ENCODE data around the gene PGC. TPM values are rescaled to one million over a fixed set of nuclear protein-coding genes. Genes with fewer than 3 reads are reported as not detected.

The PGC gene
- total RNA-seq, 1 donor from 2014 or later, result not detected

DNA sequence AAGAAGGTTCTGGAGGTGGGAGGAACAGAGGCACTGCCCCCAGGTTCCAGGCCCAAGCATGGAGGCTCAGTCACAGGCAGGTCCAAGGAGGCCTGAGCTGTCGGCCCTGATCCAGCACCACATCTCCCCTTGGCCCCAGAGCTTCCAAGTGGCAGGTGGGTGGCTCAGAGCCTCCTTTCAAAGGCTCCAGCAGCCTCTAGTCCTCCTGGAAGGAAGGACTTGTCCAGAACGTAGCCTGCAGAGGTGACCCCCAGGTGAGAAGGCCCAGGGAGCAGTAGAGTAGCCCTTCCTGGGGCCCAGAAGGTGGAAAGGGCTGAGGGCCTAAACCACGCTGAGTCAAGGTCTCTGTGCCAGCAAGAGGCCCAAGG lies 19.5 kb downstream of the PGC start:
- Mint-ChIP-seq H3K27me3 (ENCODE audit: low read depth) (peaks cover 12% of the 10 kb centered on the region), H3K36me3 (no peaks in the 10 kb centered on the region), H3K9me3 (no peaks in the 10 kb centered on the region), H3K27ac (no peak overlapping the region), H3K4me3 (no peak overlapping the region), H3K4me1 (peaks cover 20% of the 10 kb centered on the region)
- TF ChIP-seq, protein P1, sequence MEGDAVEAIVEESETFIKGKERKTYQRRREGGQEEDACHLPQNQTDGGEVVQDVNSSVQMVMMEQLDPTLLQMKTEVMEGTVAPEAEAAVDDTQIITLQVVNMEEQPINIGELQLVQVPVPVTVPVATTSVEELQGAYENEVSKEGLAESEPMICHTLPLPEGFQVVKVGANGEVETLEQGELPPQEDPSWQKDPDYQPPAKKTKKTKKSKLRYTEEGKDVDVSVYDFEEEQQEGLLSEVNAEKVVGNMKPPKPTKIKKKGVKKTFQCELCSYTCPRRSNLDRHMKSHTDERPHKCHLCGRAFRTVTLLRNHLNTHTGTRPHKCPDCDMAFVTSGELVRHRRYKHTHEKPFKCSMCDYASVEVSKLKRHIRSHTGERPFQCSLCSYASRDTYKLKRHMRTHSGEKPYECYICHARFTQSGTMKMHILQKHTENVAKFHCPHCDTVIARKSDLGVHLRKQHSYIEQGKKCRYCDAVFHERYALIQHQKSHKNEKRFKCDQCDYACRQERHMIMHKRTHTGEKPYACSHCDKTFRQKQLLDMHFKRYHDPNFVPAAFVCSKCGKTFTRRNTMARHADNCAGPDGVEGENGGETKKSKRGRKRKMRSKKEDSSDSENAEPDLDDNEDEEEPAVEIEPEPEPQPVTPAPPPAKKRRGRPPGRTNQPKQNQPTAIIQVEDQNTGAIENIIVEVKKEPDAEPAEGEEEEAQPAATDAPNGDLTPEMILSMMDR (IDR thresholded peaks at IDR 0.05; ENCODE audit: unreplicated experiment), result no peak
- no peak for DNase-seq (ENCODE audit: low spot score in 2 of 2, unreplicated experiment in 2 of 2)

DNA sequence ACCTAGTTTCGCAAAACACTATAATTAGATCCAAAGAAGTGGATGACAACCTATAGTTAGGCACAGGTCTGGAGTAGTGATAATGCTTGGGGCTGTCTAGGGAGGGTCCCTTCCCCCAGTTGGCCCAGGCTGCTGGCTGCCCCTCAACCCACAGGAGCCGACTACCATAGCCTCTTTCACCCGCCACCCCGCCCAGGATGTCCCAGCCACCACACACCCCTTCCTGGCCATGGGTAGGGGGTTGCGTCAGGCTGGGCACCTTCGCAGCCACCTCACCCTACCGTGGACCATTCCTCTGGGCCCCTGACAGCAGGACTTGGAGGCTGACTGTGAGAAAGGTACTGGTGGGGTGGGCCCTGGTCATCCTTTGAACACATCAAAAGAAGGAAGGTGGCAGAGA lies 20.3 kb downstream of the PGC start:
- Mint-ChIP-seq H3K27ac (no peak overlapping the region), H3K36me3 (no peaks in the 10 kb centered on the region), H3K4me1 (peaks cover 20% of the 10 kb centered on the region), H3K9me3 (no peaks in the 10 kb centered on the region), H3K27me3 (ENCODE audit: low read depth) (peaks cover 9% of the 10 kb centered on the region), H3K4me3 (no peak overlapping the region)
- TF ChIP-seq, protein P1 (IDR thresholded peaks at IDR 0.05; ENCODE audit: unreplicated experiment), result no peak
- no peak for DNase-seq (ENCODE audit: low spot score in 2 of 2, unreplicated experiment in 2 of 2)

DNA sequence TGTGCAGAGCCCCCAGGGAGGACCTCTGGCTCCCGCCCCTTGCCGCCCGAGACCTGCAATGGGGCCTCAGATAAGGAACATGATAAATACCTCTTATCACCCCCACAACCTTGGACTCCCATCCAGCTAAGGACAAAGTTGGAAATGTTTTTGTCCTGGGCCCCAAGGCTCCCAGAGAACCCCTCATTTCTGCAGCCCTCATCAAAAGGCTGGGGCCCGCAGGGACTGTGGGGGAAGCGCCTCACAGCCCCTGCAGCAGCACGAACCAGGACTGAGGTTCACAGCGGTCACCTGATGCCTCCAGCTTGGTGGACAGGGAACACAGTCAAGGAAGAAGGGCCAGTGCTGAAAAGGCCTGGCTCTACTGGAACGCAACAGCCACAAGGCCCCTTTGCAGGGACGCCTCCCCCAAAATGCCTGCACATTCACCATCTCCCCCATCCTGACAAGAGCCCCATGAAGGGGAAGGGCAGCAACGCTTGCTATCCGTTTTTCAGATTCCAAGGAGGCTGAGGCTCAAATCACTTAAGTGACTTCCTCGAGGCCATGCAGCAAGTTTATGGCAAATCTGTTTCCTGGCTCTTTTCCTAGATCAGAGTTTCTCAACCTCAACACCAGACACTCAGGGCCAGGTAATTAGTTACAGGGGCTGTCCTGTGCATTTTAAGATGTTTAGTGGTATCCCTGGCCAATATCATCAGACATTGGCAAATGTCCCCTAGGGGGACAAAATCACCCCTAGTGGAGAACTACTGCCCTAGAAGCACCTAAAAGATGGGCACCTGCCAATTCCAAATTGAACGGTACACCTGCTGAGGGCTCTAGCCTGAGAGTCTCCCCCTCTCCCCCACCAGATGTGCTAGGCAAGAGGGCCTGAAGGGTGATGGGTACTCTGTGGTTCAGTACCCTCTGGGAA lies 22.4 kb downstream of the PGC start:
- Mint-ChIP-seq H3K4me1 (peaks cover 20% of the 10 kb centered on the region), H3K27ac (peak overlapping the region; percentile 16), H3K4me3 (no peak overlapping the region), H3K9me3 (no peaks in the 10 kb centered on the region), H3K27me3 (ENCODE audit: low read depth) (peaks cover 3% of the 10 kb centered on the region), H3K36me3 (no peaks in the 10 kb centered on the region)
- TF ChIP-seq, protein P1 (IDR thresholded peaks at IDR 0.05; ENCODE audit: unreplicated experiment), result no peak
- no peak for DNase-seq (ENCODE audit: low spot score in 2 of 2, unreplicated experiment in 2 of 2)

DNA sequence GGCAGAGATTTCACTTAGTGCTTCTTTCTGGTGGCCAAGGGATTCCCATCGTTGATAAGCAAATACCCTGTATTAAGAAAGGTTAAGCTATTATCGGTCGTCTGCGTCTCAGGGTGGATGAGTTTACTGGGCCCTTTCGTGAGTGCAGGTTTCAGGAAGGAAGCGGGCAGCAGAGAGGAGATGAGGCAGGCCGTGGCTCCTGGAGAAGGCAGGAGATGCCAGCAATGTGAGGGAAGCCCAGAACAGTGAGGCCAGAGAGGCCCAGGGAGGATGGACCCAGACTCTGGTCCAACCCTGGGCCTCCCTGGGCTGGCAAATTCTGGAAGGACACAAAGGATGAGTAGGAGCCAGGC lies 23.0 kb downstream of the PGC start:
- H3K36me3 Mint-ChIP-seq, result no peaks in the 10 kb centered on the region
- peaks cover 20% of the 10 kb centered on the region for H3K4me1 Mint-ChIP-seq
- DNase-seq (ENCODE audit: low spot score in 2 of 2, unreplicated experiment in 2 of 2), result no peak
- H3K27me3 Mint-ChIP-seq (ENCODE audit: low read depth), result peaks cover 3% of the 10 kb centered on the region
- H3K27ac Mint-ChIP-seq, result peak overlapping the region; percentile 85
- H3K9me3 Mint-ChIP-seq, result no peaks in the 10 kb centered on the region
- TF ChIP-seq, protein P1 (IDR thresholded peaks at IDR 0.05; ENCODE audit: unreplicated experiment), result no peak
- H3K4me3 Mint-ChIP-seq, result no peak overlapping the region

DNA sequence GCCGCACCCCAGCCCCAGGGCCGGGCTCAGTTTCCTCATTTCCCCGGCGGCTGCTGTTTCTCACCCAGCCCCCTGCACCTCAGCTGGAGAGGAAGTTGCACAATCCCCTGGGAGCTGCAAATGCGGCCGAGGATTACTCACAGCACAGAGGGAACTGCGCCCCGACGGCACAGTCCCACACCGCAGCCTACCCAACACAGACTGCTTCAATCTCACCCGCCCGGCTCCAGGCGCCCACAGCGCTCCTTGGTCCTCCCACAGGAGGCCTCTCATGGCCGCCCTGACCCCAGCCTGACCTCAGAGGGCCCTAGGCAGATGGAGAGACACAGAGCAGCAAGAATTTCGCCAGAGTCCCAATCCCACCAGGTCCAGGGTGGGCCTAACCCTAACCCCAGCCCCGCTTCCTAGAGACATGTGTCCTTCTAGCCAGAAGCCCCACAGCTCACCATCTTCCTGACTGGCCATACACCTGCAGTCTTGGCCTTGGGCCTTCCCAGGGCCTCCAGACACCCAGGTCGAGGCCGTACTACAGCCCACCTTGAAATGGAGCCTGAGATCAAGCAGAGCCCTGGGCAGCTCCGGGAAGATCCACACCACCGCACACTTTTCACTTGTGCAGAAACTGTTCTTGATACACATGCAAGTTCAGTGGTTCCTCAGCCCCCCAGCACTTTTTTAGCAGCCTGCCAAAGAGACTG lies 23.5 kb downstream of the PGC start:
- Mint-ChIP-seq H3K9me3 (no peaks in the 10 kb centered on the region), H3K36me3 (no peaks in the 10 kb centered on the region), H3K27ac (peak overlapping the region; percentile 85), H3K4me1 (peaks cover 20% of the 10 kb centered on the region), H3K27me3 (ENCODE audit: low read depth) (no peaks in the 10 kb centered on the region), H3K4me3 (no peak overlapping the region)
- TF ChIP-seq, protein P1 (IDR thresholded peaks at IDR 0.05; ENCODE audit: unreplicated experiment), result no peak
- peak in 1 of 2 experiments; percentile 47 for DNase-seq (ENCODE audit: low spot score in 2 of 2, unreplicated experiment in 2 of 2)

All from mesothelial cell of epicardium (in vitro differentiated cells).